GM21529 (cell line): Measurements from ENCODE around the gene BORCS5.
"Not testable (repeated sequence)": the region's sequence is repeated elsewhere in the genome, so short reads cannot be mapped to it uniquely, and the experiment has no call there.

Experiments
- ATAC-seq: cut with Tn5 transposase; IDR thresholded peaks from one replicate; pipeline ENCODE4 v1.9.1; 2021; ENCODE audit not compliant: unreplicated experiment

BORCS5 gene

GRCh38 chr12:12392413-12392812 lies 35.5 kb downstream of the BORCS5 start:
- ATAC-seq, result no peak

GRCh38 chr12:12393171-12393570 lies 36.3 kb downstream of the BORCS5 start:
- ATAC-seq, result no peak

- no peak for ATAC-seq
Observed at GRCh38 chr12:12396694-12397093, 39.8 kb downstream of the BORCS5 start.

GRCh38 chr12:12397184-12397583 lies 40.3 kb downstream of the BORCS5 start:
- no peak for ATAC-seq

GRCh38 chr12:12398026-12398859 lies 41.4 kb downstream of the BORCS5 start:
- ATAC-seq, result no peak

- no peak for ATAC-seq
Observed at GRCh38 chr12:12399161-12399560, 42.3 kb downstream of the BORCS5 start.

GRCh38 chr12:12399776-12400305 lies 43.0 kb downstream of the BORCS5 start:
- no peak for ATAC-seq

GRCh38 chr12:12400793-12401192 lies 43.9 kb downstream of the BORCS5 start:
- ATAC-seq, result no peak

- ATAC-seq, result no peak
Observed at GRCh38 chr12:12403264-12404248, 46.7 kb downstream of the BORCS5 start.

- no peak for ATAC-seq
Observed at GRCh38 chr12:12404297-12404696, 47.4 kb downstream of the BORCS5 start.

GRCh38 chr12:12405882-12406281 lies 49.0 kb downstream of the BORCS5 start:
- no peak for ATAC-seq

- ATAC-seq, result no peak
Observed at GRCh38 chr12:12406762-12407161, 49.9 kb downstream of the BORCS5 start.

- ATAC-seq, result no peak
Observed at GRCh38 chr12:12408265-12408690, 51.4 kb downstream of the BORCS5 start.

- not testable (repeated sequence) for ATAC-seq
Observed at GRCh38 chr12:12409337-12409736, 52.5 kb downstream of the BORCS5 start.

- ATAC-seq, result no peak
Observed at GRCh38 chr12:12415886-12416285, 59.0 kb downstream of the BORCS5 start.

- ATAC-seq, result not testable (repeated sequence)
Observed at GRCh38 chr12:12419165-12419564, 62.3 kb downstream of the BORCS5 start.

GRCh38 chr12:12423367-12423766 lies 66.5 kb downstream of the BORCS5 start:
- ATAC-seq, result no peak

- no peak for ATAC-seq
Observed at GRCh38 chr12:12425001-12425400, 68.1 kb downstream of the BORCS5 start.

GRCh38 chr12:12425616-12426015 lies 68.7 kb downstream of the BORCS5 start:
- ATAC-seq, result no peak

GRCh38 chr12:12427568-12427967 lies 70.7 kb downstream of the BORCS5 start:
- ATAC-seq, result no peak

- no peak for ATAC-seq
Observed at GRCh38 chr12:12428047-12428446, 71.2 kb downstream of the BORCS5 start.
